SIG-M5 treated with dmso at 0.1 percent for 504 hours (cell line): ENCODE measurements around the gene SUMF1.
"Not testable (repeated sequence)": the region's sequence is repeated elsewhere in the genome, so short reads cannot be mapped to it uniquely, and the experiment has no call there.

Source experiments
- DNase-seq: peaks from one replicate; lab custom pipeline; 2025; ENCODE audit not compliant: unreplicated experiment; lab: John Stamatoyannopoulos, UW

The SUMF1 gene

GRCh38 chr3:4462369-4463040, 4.6 kb downstream of the SUMF1 start:
- DNase-seq: peak; percentile 59

- no peak for DNase-seq
Measured at GRCh38 chr3:4461468-4462090, 5.5 kb downstream of the SUMF1 start.

GRCh38 chr3:4460334-4460733, 6.7 kb downstream of the SUMF1 start:
- DNase-seq: no peak

GRCh38 chr3:4458961-4459360, 8.1 kb downstream of the SUMF1 start:
- DNase-seq: no peak

- DNase-seq: not testable (repeated sequence)
Measured at GRCh38 chr3:4456780-4457179, 10.3 kb downstream of the SUMF1 start.

- DNase-seq: no peak
Measured at GRCh38 chr3:4454142-4454541, 12.9 kb downstream of the SUMF1 start.

- DNase-seq: no peak
Measured at GRCh38 chr3:4449043-4449805, 17.8 kb downstream of the SUMF1 start.

- DNase-seq: no peak
Measured at GRCh38 chr3:4448187-4448586, 18.9 kb downstream of the SUMF1 start.

- DNase-seq: no peak
Measured at GRCh38 chr3:4447295-4447999, 19.6 kb downstream of the SUMF1 start.

- DNase-seq: no peak
Measured at GRCh38 chr3:4440951-4441350, 26.1 kb downstream of the SUMF1 start.

GRCh38 chr3:4438296-4438695, 28.8 kb downstream of the SUMF1 start:
- DNase-seq: peak; percentile 56

GRCh38 chr3:4432259-4432658, 34.8 kb downstream of the SUMF1 start:
- no peak for DNase-seq

- DNase-seq: no peak
Measured at GRCh38 chr3:4429648-4430350, 37.3 kb downstream of the SUMF1 start.

- peak; percentile 54 for DNase-seq
Measured at GRCh38 chr3:4426782-4427344, 40.2 kb downstream of the SUMF1 start.

- no peak for DNase-seq
Measured at GRCh38 chr3:4426261-4426781, 40.7 kb downstream of the SUMF1 start.

- DNase-seq: no peak
Measured at GRCh38 chr3:4425707-4426106, 41.4 kb downstream of the SUMF1 start.

GRCh38 chr3:4425055-4425454, 42.0 kb downstream of the SUMF1 start:
- DNase-seq: no peak

- DNase-seq: peak; percentile 53
Measured at GRCh38 chr3:4421121-4421520, 45.9 kb downstream of the SUMF1 start.

- no peak for DNase-seq
Measured at GRCh38 chr3:4419920-4420319, 47.1 kb downstream of the SUMF1 start.

GRCh38 chr3:4419386-4419785, 47.7 kb downstream of the SUMF1 start:
- no peak for DNase-seq
